GM12873 (cell line): ENCODE measurements around the gene OR2T1.

Source experiments
- CTCF ChIP-seq: IDR thresholded peaks from 2 replicates; pipeline ENCODE4 v1.5.1; 2012; ENCODE audit warnings: low read depth, mild to moderate bottlenecking, moderate library complexity, low read length, control low read depth; ENCODE audit not compliant: insufficient read depth; ENCODE audit errors: missing control alignments

The OR2T1 gene

DNA sequence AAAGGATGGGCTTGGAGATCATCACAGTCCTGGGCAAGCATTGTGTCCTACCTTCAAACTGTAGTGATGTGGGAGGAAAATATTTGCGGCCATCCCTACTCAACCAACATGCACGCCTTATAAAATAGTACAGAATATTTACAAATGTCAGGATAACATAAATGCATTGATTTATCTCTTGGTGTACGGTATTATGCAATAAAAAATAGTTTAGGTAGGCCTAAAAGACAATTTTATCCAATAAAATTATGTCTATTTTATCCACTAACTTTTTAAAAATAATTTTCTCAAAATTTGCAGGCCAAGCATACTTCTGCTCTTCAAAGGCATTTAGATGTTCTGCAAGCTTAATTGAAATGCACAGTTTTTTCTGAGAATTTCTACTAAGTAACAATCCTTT is at the start of gene OR2T1:
TSS of gene OR2T1 (plus strand) at position 301 of the 400 bp plus-strand sequence. CDS start 3,100 bp downstream, outside the sequence.
- TF ChIP-seq CTCF, result no peak

- TF ChIP-seq CTCF, result no peak
Measured at GRCh38 chr1:248359415-248359814, 43.4 kb upstream of the OR2T1 start.

GRCh38 chr1:248361121-248361715 is 41.6 kb upstream of the OR2T1 start, which contains the start of gene OR2T4:
Gene OR2T4, plus strand, starts transcription at chr1:248361665. Its CDS starts 0 bp downstream, at chr1:248361665.
- TF ChIP-seq CTCF, result no peak

- TF ChIP-seq CTCF, result no peak
Measured at GRCh38 chr1:248366609-248367008, 36.2 kb upstream of the OR2T1 start.

DNA sequence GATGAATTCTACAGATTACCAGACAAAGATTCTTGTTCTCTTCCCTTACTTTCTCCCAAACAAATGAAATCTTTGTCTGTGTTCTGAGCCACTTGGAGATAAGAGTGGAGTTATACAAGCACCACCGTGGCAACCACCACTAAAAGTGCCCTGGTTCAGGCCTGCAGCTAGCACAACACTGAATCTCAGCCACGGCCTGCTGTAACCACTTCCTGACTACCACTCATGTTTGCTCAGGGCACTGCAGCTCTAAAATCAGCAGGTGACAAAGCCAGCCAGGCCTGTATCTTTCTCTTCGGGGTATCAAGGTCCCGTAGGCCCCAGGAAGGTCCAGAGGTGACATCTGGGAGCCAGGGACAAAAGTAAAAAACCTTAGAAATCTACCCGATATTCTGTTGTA is 30.5 kb upstream of the OR2T1 start:
- no peak for TF ChIP-seq CTCF

DNA sequence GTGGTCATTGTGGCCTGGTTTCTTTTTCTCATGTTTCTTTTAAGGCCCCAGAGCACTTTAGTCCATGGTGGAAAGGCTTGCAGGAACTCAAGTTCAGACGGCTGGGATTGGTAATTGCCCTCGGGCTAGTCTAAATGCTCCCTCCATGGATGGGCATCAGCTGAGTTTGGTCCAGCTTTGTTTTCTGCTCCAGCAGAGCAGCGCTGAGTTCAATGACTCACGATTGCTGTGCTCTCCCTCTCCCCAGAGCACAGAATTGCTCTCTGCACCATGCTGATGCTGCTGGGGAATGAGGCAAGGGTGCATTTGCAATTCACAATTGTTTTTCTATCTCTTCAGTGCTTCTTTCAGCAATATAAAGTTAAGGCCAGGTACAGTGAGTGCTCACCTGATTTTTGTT is 29.1 kb upstream of the OR2T1 start:
- no peak for TF ChIP-seq CTCF

DNA sequence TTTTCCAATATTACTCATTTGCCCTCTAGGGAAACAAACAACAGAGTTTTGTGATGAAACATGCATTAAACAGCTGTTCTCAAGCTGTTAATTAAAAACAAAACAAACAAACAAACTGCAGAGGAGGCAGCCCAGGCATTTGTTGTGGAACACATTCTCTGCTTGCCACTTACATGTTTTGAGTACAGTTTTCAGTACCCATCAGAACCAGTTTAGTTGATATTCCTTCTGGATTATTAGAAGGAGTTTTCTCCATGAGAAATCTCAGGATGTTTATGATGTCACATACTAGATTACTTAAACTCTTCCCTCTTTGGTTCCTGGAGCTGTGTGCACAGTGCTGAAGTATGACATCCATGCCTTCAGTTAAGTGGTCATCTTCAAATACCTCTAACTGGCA is 27.4 kb upstream of the OR2T1 start, which contains the start of gene OR2T6:
TSS of gene OR2T6 (plus strand) at position 301 of the 400 bp plus-strand sequence. CDS start 11,863 bp downstream, outside the sequence.
- TF ChIP-seq CTCF, result no peak

GRCh38 chr1:248376916-248377315 is 25.9 kb upstream of the OR2T1 start:
- TF ChIP-seq CTCF, result no peak
